ENCODE data around the gene PLEKHM3. TPM values are rescaled to one million over a fixed set of nuclear protein-coding genes. Genes with fewer than 3 reads are reported as not detected.

Gene PLEKHM3
- total RNA-seq, 6 donors from 2014 or later, result 16.4 to 56.3 (median 28.6) TPM

DNA sequence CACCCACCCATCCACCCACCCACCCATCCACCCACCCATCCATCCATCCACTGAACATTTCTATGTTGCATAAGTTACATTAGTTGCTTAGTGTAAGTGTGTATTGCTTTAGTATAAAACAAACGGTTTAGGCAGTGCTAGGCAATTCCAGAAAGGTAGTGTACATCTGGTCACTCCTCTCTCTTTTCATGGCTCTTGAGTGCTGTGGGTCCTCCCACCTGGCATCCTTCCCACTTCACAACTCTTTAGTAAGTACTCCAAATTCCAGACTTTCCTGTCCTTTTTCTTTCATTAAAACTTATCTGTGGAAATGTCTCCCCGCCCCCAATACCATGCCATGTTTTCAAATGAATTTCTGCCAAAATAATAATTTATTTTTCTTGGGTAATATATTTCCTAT, 122.5 kb downstream of the PLEKHM3 start:
- peak in 1 of 2 donors; percentile 61 for ATAC-seq (ENCODE audit: low FRiP score in 2 of 2)
- no peak overlapping the region for H3K4me3 ChIP-seq
- 62 to 81% methylated on average over 2 of the region's 2 CpGs for WGBS, 2 donors
- peaks cover 0 to 16% (median 3%) of the 10 kb centered on the region in 4 donors for H3K36me3 ChIP-seq
- DNase-seq, result peak in 1 of 2 donors; percentile 68
- no peak overlapping the region for H3K27ac ChIP-seq
- no peaks in the 10 kb centered on the region for H3K9me3 ChIP-seq
- H3K4me1 ChIP-seq, result peaks cover 0 to 10% (median 8%) of the 10 kb centered on the region in 4 donors
- no peaks in the 10 kb centered on the region for H3K27me3 ChIP-seq
- TF ChIP-seq EP300 (IDR thresholded peaks at IDR 0.05) (no peak), POLR2A (IDR thresholded peaks at IDR 0.05) (no peak), POLR2AphosphoS5 (IDR thresholded peaks at IDR 0.05) (no peak)
- TF ChIP-seq, protein P1, sequence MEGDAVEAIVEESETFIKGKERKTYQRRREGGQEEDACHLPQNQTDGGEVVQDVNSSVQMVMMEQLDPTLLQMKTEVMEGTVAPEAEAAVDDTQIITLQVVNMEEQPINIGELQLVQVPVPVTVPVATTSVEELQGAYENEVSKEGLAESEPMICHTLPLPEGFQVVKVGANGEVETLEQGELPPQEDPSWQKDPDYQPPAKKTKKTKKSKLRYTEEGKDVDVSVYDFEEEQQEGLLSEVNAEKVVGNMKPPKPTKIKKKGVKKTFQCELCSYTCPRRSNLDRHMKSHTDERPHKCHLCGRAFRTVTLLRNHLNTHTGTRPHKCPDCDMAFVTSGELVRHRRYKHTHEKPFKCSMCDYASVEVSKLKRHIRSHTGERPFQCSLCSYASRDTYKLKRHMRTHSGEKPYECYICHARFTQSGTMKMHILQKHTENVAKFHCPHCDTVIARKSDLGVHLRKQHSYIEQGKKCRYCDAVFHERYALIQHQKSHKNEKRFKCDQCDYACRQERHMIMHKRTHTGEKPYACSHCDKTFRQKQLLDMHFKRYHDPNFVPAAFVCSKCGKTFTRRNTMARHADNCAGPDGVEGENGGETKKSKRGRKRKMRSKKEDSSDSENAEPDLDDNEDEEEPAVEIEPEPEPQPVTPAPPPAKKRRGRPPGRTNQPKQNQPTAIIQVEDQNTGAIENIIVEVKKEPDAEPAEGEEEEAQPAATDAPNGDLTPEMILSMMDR (IDR thresholded peaks at IDR 0.05), result no peak

DNA sequence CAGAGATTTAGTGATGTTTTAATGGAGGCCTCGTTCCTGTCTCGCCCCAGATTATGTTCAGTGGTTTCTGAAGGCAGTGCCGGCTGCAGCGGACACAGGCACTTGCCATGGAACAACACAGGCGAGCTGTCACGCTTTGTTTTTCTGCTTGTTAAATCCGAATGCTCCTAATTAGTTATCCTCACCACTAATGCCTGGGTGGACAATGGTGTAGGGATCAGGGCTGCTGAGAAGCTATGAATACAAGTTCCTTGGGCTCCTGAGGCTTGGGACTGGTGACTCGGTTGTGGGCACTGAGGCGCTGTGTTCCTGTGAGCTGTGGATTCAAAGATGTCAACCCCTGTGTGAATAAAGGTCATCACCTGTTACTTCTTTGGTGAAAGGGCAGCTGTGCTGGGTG, 123.5 kb downstream of the PLEKHM3 start:
- no peak overlapping the region for H3K27ac ChIP-seq
- ATAC-seq (ENCODE audit: low FRiP score in 2 of 2) (no peak), DNase-seq (no peak)
- 90% methylated on average over 9 of the region's 9 CpGs for WGBS, 2 donors
- H3K27me3 ChIP-seq, result no peaks in the 10 kb centered on the region
- peaks cover 0 to 10% (median 7%) of the 10 kb centered on the region in 4 donors for H3K4me1 ChIP-seq
- no peak overlapping the region for H3K4me3 ChIP-seq
- H3K9me3 ChIP-seq, result no peaks in the 10 kb centered on the region
- H3K36me3 ChIP-seq, result peaks cover 0 to 16% (median 3%) of the 10 kb centered on the region in 4 donors
- TF ChIP-seq POLR2AphosphoS5 (IDR thresholded peaks at IDR 0.05) (no peak), EP300 (IDR thresholded peaks at IDR 0.05) (no peak), POLR2A (IDR thresholded peaks at IDR 0.05) (no peak)
- TF ChIP-seq, protein P1 (IDR thresholded peaks at IDR 0.05), result no peak

GRCh38 chr2:207901401-207901800, 123.9 kb downstream of the PLEKHM3 start:
- Histone ChIP-seq H3K4me3 (no peak overlapping the region), H3K4me1 (peaks cover 0 to 10% (median 7%) of the 10 kb centered on the region in 4 donors), H3K27ac (no peak overlapping the region), H3K9me3 (no peaks in the 10 kb centered on the region), H3K36me3 (peaks cover 0 to 16% (median 3%) of the 10 kb centered on the region in 4 donors), H3K27me3 (no peaks in the 10 kb centered on the region)
- peak in 1 of 2 donors; percentile 51 for DNase-seq
- WGBS, 2 donors, result 71 to 80% methylated on average over 4 of the region's 4 CpGs
- TF ChIP-seq POLR2A (IDR thresholded peaks at IDR 0.05), result no peak
- no peak for TF ChIP-seq POLR2AphosphoS5 (IDR thresholded peaks at IDR 0.05)
- no peak for TF ChIP-seq EP300 (IDR thresholded peaks at IDR 0.05)
- TF ChIP-seq, protein P1 (IDR thresholded peaks at IDR 0.05), result no peak
- peak in 1 of 2 donors; percentile 33 for ATAC-seq (ENCODE audit: low FRiP score in 2 of 2)

DNA sequence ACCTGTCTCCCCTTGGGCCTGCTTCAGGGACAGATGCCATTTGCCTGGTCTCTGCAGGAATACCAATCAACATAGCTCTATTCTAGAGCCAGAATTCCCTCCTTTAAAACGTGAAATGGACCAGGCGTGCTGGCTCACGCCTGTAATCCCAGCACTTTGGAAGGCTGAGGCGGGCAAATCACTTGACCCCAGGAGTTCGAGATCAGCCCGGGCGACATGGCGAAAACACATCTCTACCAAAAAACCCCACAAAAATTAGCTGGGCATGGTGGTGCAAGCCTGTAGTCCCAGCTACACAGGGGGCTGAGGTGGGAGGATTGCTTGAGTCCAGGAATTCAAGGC, 127.0 kb downstream of the PLEKHM3 start:
- no peak for DNase-seq
- TF ChIP-seq POLR2A (IDR thresholded peaks at IDR 0.05) (no peak), POLR2AphosphoS5 (IDR thresholded peaks at IDR 0.05) (no peak), EP300 (IDR thresholded peaks at IDR 0.05) (no peak)
- TF ChIP-seq, protein P1 (IDR thresholded peaks at IDR 0.05), result no peak
- H3K27me3 ChIP-seq, result no peaks in the 10 kb centered on the region
- no peak for ATAC-seq (ENCODE audit: low FRiP score in 2 of 2)
- peaks cover 0 to 16% (median 3%) of the 10 kb centered on the region in 4 donors for H3K36me3 ChIP-seq
- H3K27ac ChIP-seq, result no peak overlapping the region
- no peaks in the 10 kb centered on the region for H3K9me3 ChIP-seq
- no peak overlapping the region for H3K4me3 ChIP-seq
- H3K4me1 ChIP-seq, result peaks cover 0 to 9% (median 7%) of the 10 kb centered on the region in 4 donors
- 83 to 91% methylated on average over 4 to 8 of the region's 8 CpGs for WGBS, 2 donors
